ENCODE data around the gene LSMEM2.
"Not testable (repeated sequence)": the region's sequence is repeated elsewhere in the genome, so short reads cannot be mapped to it uniquely, and the experiment has no call there.

The LSMEM2 gene

DNA sequence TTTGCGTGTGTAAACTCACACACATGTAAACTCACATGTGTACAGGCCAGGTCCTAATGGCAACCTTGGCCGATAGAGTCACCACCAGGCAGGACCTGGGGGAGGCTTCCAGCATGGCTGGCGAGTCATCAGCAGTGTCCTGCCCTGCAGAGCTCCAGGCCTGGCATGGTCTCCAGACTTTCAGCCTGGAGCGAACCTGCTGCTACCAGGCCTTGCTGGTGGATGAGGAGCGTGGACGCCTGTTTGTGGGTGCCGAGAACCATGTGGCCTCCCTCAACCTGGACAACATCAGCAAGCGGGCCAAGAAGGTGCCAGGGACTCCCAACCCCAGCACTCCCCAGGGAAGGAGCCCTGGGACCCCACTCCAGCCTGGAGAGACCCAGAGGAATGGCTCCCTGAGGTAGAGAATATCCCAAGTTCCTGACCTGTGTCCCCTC is 8.9 kb upstream of the LSMEM2 start:
- H3K4me1 ChIP-seq (ENCODE audit: control insufficient read depth, low read depth, low read length): peaks cover 13% of the 10 kb centered on the region
- no peak overlapping the region for H2AK5ac ChIP-seq (ENCODE audit: low read length)
- DNase-seq: no peak
- no peak overlapping the region for H3K4me2 ChIP-seq (ENCODE audit: low read length)
- H3K79me2 ChIP-seq (ENCODE audit: control insufficient read depth, insufficient read depth, low read length): no peaks in the 10 kb centered on the region
- peaks cover 3% of the 10 kb centered on the region for H3K27me3 ChIP-seq (ENCODE audit: insufficient read depth, low read length, poor library complexity)
- H3K4me3 ChIP-seq (ENCODE audit: low read length): no peak overlapping the region
- H2BK120ac ChIP-seq (ENCODE audit: low read depth, low read length): no peak overlapping the region
- no peak overlapping the region for H3K9ac ChIP-seq (ENCODE audit: low read length)
- H3K56ac ChIP-seq (ENCODE audit: low read length): no peak overlapping the region
- H3K36me3 ChIP-seq (ENCODE audit: control insufficient read depth, insufficient read depth, low read length): no peaks in the 10 kb centered on the region
- H3K18ac ChIP-seq (ENCODE audit: low read length): no peak overlapping the region
- WGBS (ENCODE audit: extremely low coverage, insufficient coverage, low lambda C conversion rate): no CpG with 5 or more reads among the region's 8 CpGs
- no peak overlapping the region for H3K27ac ChIP-seq (ENCODE audit: low read depth, low read length)
- no peak overlapping the region for H4K8ac ChIP-seq (ENCODE audit: low read depth, low read length)
- no peak overlapping the region for H2BK5ac ChIP-seq (ENCODE audit: low read length)
- H3K23ac ChIP-seq (ENCODE audit: low read length): no peak overlapping the region
- no peaks in the 10 kb centered on the region for H3K79me1 ChIP-seq (ENCODE audit: low read length)
- H4K5ac ChIP-seq (ENCODE audit: low read length): no peak overlapping the region
- H2BK15ac ChIP-seq (replicated peaks; ENCODE audit: low read depth): no peak overlapping the region
- no peak overlapping the region for H3K4ac ChIP-seq (ENCODE audit: low read depth, low read length)

DNA sequence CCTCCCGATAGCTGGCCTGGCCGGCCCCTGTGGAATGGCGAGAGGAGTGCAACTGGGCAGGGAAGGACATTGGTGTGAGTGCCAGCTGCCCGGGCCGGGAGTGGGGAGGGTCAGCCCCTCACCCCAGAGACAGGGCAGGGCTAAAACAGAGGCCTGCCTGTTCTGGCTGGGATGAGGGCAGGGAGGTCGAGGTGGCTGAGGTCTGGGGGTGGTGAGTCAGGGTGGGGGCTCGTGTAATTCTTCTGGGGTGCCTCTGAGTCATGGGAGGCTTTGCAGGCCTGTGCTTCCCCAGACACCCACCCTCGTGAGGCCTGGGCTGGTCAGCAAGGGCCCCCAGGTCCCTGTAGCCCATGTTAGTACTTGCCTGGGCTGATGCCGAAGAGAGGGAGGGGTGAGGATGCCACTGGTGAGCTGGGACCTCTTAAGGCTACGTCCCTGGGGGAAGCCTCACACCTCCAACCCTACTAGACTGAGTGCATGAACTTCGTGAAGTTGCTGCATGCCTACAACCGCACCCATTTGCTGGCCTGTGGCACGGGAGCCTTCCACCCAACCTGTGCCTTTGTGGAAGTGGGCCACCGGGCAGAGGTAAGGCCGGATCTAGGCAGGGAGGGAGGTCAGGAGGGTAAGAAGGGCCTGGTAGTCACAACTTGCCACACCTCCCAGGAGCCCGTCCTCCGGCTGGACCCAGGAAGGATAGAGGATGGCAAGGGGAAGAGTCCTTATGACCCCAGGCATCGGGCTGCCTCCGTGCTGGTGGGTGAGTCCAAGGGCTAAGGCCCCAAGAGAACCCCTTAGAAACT is 8.3 kb upstream of the LSMEM2 start:
- Histone ChIP-seq H2BK120ac (ENCODE audit: low read depth, low read length) (no peak overlapping the region), H3K4me3 (ENCODE audit: low read length) (no peak overlapping the region), H3K27ac (ENCODE audit: low read depth, low read length) (no peak overlapping the region), H2BK15ac (replicated peaks; ENCODE audit: low read depth) (no peak overlapping the region), H3K23ac (ENCODE audit: low read length) (no peak overlapping the region), H4K8ac (ENCODE audit: low read depth, low read length) (no peak overlapping the region), H3K4ac (ENCODE audit: low read depth, low read length) (no peak overlapping the region), H3K79me1 (ENCODE audit: low read length) (no peaks in the 10 kb centered on the region), H3K36me3 (ENCODE audit: control insufficient read depth, insufficient read depth, low read length) (no peaks in the 10 kb centered on the region), H3K27me3 (ENCODE audit: insufficient read depth, low read length, poor library complexity) (peaks cover 4% of the 10 kb centered on the region), H3K9ac (ENCODE audit: low read length) (no peak overlapping the region), H3K4me2 (ENCODE audit: low read length) (no peak overlapping the region), H2AK5ac (ENCODE audit: low read length) (no peak overlapping the region), H3K79me2 (ENCODE audit: control insufficient read depth, insufficient read depth, low read length) (no peaks in the 10 kb centered on the region), H2BK5ac (ENCODE audit: low read length) (no peak overlapping the region), H3K18ac (ENCODE audit: low read length) (no peak overlapping the region), H3K4me1 (ENCODE audit: control insufficient read depth, low read depth, low read length) (peaks cover 8% of the 10 kb centered on the region), H3K56ac (ENCODE audit: low read length) (no peak overlapping the region), H4K5ac (ENCODE audit: low read length) (no peak overlapping the region)
- no peak for DNase-seq
- no CpG with 5 or more reads among the region's 19 CpGs for WGBS (ENCODE audit: extremely low coverage, insufficient coverage, low lambda C conversion rate)

DNA sequence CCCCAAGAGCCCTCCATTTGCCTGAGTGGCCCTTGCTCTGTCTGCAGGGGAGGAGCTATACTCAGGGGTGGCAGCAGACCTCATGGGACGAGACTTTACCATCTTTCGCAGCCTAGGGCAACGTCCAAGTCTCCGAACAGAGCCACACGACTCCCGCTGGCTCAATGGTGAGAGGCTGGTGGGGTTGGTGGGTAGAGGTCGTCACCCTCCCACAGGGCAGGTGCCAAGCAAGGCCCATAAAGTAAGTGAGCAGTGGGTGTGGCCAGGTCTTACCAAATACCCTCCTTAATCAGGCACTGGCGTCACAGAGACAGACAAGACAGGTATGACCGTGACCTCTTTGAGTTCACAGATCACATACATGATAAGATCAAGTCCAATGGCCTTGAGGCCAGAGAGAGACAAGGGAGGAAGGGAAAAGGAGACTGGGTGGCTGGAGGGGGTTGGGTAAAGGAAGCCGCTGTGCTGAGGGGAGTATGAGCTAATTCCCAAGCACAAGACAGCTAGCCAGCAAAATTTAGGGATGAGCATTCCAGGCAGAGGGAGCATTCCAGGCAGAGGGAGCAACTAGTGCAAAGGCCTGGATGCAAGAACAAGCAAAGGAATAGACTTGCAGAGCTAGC is 7.5 kb upstream of the LSMEM2 start:
- Histone ChIP-seq H3K79me1 (ENCODE audit: low read length) (no peaks in the 10 kb centered on the region), H3K23ac (ENCODE audit: low read length) (no peak overlapping the region), H4K8ac (ENCODE audit: low read depth, low read length) (no peak overlapping the region), H3K4me2 (ENCODE audit: low read length) (no peak overlapping the region), H3K27ac (ENCODE audit: low read depth, low read length) (no peak overlapping the region), H3K27me3 (ENCODE audit: insufficient read depth, low read length, poor library complexity) (peaks cover 10% of the 10 kb centered on the region), H4K5ac (ENCODE audit: low read length) (no peak overlapping the region), H2BK120ac (ENCODE audit: low read depth, low read length) (no peak overlapping the region), H3K18ac (ENCODE audit: low read length) (no peak overlapping the region), H3K4me3 (ENCODE audit: low read length) (no peak overlapping the region), H3K36me3 (ENCODE audit: control insufficient read depth, insufficient read depth, low read length) (no peaks in the 10 kb centered on the region), H2BK15ac (replicated peaks; ENCODE audit: low read depth) (no peak overlapping the region), H3K56ac (ENCODE audit: low read length) (peak overlapping the region; percentile 62), H3K79me2 (ENCODE audit: control insufficient read depth, insufficient read depth, low read length) (no peaks in the 10 kb centered on the region), H3K4me1 (ENCODE audit: control insufficient read depth, low read depth, low read length) (peaks cover 8% of the 10 kb centered on the region), H2BK5ac (ENCODE audit: low read length) (no peak overlapping the region), H3K9ac (ENCODE audit: low read length) (no peak overlapping the region), H2AK5ac (ENCODE audit: low read length) (no peak overlapping the region), H3K4ac (ENCODE audit: low read depth, low read length) (no peak overlapping the region)
- DNase-seq: peak; percentile 80
- WGBS (ENCODE audit: extremely low coverage, insufficient coverage, low lambda C conversion rate): no CpG with 5 or more reads among the region's 10 CpGs

DNA sequence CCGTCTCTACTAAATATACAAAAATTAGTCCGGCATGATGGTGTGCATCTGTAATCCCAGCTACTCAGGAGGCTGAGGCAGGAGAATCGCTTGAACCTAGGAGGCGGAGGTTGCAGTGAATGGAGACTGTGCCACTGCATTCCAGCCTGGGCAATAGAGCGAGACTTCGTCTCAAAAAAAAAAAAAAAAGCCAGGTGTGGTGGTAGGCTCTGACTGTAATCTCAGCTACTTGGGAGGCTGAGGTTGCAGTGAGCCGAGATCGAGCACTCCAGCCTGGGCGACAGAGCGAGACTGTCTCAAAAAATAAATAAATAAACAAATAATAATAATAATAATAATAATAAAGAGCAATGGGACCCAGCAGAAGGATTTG is 6.4 kb upstream of the LSMEM2 start:
- not testable (repeated sequence) for H3K4me3 ChIP-seq (ENCODE audit: low read length); H3K9ac ChIP-seq (ENCODE audit: low read length); H3K56ac ChIP-seq (ENCODE audit: low read length); H2BK15ac ChIP-seq (replicated peaks; ENCODE audit: low read depth); H3K27ac ChIP-seq (ENCODE audit: low read depth, low read length); H2BK120ac ChIP-seq (ENCODE audit: low read depth, low read length); H3K79me1 ChIP-seq (ENCODE audit: low read length); H2AK5ac ChIP-seq (ENCODE audit: low read length); H4K5ac ChIP-seq (ENCODE audit: low read length); H3K18ac ChIP-seq (ENCODE audit: low read length); H3K4me2 ChIP-seq (ENCODE audit: low read length); H2BK5ac ChIP-seq (ENCODE audit: low read length); H3K4ac ChIP-seq (ENCODE audit: low read depth, low read length); H3K36me3 ChIP-seq (ENCODE audit: control insufficient read depth, insufficient read depth, low read length); H3K79me2 ChIP-seq (ENCODE audit: control insufficient read depth, insufficient read depth, low read length); DNase-seq; H3K4me1 ChIP-seq (ENCODE audit: control insufficient read depth, low read depth, low read length); H4K8ac ChIP-seq (ENCODE audit: low read depth, low read length); H3K23ac ChIP-seq (ENCODE audit: low read length)
- WGBS (ENCODE audit: extremely low coverage, insufficient coverage, low lambda C conversion rate): no CpG with 5 or more reads among the region's 10 CpGs
- H3K27me3 ChIP-seq (ENCODE audit: insufficient read depth, low read length, poor library complexity): peaks cover 11% of the 10 kb centered on the region

DNA sequence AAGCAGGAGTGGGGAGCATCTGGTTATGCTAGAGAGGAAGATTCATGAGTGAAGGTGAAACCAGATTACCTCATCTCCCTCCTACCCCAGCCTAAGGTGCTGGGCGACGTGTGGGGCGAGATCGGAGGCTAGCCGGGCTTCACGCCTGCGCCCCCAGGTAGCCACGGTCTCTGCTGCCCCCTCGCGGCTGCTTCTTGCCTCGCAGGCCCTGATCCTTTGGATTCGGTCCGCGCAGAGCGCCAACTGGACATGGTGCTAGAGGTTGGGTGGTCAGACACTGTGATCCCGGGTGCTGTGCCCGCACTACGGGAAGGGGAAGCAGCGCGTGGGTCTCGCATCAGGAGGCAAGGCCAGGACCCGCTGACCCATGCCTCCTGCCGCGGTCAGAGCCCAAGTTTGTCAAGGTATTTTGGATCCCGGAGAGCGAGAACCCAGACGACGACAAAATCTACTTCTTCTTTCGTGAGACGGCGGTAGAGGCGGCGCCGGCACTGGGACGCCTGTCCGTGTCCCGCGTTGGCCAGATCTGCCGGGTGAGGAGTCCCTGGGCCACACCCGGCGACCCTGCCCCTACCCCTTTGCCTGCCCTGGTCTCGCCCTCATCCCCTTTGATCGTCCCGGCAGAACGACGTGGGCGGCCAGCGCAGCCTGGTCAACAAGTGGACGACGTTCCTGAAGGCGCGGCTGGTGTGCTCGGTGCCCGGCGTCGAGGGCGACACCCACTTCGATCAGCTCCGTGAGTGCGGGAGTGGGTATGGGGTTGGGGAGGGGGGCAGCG is 5.8 kb upstream of the LSMEM2 start:
- no peak overlapping the region for H3K4me3 ChIP-seq (ENCODE audit: low read length)
- no peak overlapping the region for H2BK15ac ChIP-seq (replicated peaks; ENCODE audit: low read depth)
- no CpG with 5 or more reads among the region's 61 CpGs for WGBS (ENCODE audit: extremely low coverage, insufficient coverage, low lambda C conversion rate)

More for the DNA sequence above, 5.8 kb upstream of the LSMEM2 start:
- DNase-seq: peak; percentile 79
- Histone ChIP-seq H3K79me2 (ENCODE audit: control insufficient read depth, insufficient read depth, low read length) (no peaks in the 10 kb centered on the region), H4K5ac (ENCODE audit: low read length) (no peak overlapping the region), H4K8ac (ENCODE audit: low read depth, low read length) (no peak overlapping the region), H3K56ac (ENCODE audit: low read length) (peak overlapping the region; percentile 88), H3K4me1 (ENCODE audit: control insufficient read depth, low read depth, low read length) (peaks cover 3% of the 10 kb centered on the region), H3K18ac (ENCODE audit: low read length) (no peak overlapping the region), H3K4ac (ENCODE audit: low read depth, low read length) (no peak overlapping the region), H3K4me2 (ENCODE audit: low read length) (peak overlapping the region; percentile 21), H3K9ac (ENCODE audit: low read length) (peak overlapping the region; percentile 68), H3K27me3 (ENCODE audit: insufficient read depth, low read length, poor library complexity) (peaks cover 11% of the 10 kb centered on the region), H2BK5ac (ENCODE audit: low read length) (no peak overlapping the region), H2AK5ac (ENCODE audit: low read length) (no peak overlapping the region), H3K27ac (ENCODE audit: low read depth, low read length) (no peak overlapping the region), H2BK120ac (ENCODE audit: low read depth, low read length) (no peak overlapping the region), H3K79me1 (ENCODE audit: low read length) (no peaks in the 10 kb centered on the region), H3K36me3 (ENCODE audit: control insufficient read depth, insufficient read depth, low read length) (no peaks in the 10 kb centered on the region), H3K23ac (ENCODE audit: low read length) (no peak overlapping the region)

Measured in mesendoderm (in vitro differentiated cells).